ENCODE results near the gene PSMG2. TPM values are rescaled to one million over a fixed set of nuclear protein-coding genes. Genes with fewer than 3 reads are reported as not detected.

PSMG2 gene
- total and polyA plus RNA-seq, 10 of the 15 experiments (the other 5 are each of a cell fraction or from before 2014, with no cell fraction given), result 88.5 to 268 (median 116) TPM

DNA sequence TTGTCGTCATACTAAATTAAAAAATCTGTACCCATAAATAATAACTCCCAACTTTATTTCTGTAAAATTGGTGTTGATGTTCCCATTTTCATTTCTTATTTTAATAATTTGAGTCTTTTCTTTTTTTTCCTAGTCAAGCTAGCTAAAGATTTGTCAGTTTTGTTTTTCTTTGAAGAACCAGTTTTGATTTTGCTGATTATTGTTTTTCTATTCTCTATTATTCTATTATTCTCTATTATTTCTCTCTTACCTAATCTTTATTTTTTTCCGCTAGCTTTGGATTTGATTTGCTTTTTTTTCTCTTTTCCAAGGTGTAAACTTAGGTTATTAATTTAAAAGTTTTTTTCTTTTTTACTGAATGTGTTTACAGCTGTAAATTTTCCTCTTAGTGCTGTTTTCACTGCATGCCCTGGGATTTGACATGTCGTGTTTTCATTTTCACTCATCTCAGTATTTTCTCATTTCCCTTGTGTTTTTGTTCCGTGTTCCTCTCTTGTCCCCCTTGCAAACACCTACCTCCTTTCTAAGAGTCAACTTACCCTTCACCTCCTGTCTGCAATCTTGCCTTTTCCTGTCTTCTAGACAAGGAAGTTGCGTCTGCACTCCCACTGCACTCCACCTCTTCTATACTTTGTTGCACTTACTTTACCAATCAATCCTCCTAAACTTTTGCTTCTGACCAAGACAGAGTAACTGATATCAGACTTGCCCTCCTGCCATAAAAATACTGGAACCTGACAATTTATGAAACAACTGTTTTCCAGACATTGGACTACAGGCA, 18.8 kb downstream of the PSMG2 start (continued):
- TF ChIP-seq, protein P1, sequence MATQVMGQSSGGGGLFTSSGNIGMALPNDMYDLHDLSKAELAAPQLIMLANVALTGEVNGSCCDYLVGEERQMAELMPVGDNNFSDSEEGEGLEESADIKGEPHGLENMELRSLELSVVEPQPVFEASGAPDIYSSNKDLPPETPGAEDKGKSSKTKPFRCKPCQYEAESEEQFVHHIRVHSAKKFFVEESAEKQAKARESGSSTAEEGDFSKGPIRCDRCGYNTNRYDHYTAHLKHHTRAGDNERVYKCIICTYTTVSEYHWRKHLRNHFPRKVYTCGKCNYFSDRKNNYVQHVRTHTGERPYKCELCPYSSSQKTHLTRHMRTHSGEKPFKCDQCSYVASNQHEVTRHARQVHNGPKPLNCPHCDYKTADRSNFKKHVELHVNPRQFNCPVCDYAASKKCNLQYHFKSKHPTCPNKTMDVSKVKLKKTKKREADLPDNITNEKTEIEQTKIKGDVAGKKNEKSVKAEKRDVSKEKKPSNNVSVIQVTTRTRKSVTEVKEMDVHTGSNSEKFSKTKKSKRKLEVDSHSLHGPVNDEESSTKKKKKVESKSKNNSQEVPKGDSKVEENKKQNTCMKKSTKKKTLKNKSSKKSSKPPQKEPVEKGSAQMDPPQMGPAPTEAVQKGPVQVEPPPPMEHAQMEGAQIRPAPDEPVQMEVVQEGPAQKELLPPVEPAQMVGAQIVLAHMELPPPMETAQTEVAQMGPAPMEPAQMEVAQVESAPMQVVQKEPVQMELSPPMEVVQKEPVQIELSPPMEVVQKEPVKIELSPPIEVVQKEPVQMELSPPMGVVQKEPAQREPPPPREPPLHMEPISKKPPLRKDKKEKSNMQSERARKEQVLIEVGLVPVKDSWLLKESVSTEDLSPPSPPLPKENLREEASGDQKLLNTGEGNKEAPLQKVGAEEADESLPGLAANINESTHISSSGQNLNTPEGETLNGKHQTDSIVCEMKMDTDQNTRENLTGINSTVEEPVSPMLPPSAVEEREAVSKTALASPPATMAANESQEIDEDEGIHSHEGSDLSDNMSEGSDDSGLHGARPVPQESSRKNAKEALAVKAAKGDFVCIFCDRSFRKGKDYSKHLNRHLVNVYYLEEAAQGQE (IDR thresholded peaks at IDR 0.05; ENCODE audit: low read depth, low read length), result no peak

DNA sequence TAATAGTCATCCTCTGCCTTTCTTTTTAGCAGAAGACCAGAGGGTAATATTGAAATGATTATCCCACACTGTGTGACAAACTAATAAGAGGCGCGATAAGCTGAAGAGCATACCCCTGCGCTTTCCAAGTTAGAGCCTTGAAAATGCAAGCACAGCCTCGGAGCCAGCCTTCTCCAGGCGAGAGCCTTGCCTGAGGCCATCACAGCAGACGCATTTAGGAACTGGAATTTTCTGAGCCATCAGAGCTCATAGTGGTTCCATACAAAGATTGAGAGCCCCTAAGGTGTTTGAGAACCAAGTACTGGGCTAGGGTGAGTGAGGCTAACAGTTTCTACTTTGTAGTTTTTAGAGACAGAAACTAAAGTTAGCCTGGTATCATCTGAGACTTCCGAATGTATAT, 19.9 kb downstream of the PSMG2 start:
- no peak overlapping the region for H3K9ac ChIP-seq (ENCODE audit: control insufficient read depth, insufficient read depth, low read length)
- 95% methylated on average over 7 of the region's 7 CpGs for WGBS (ENCODE audit: insufficient coverage, insufficient replicate concordance, low lambda C conversion rate, missing lambda C conversion rate)

More for the DNA sequence above, 19.9 kb downstream of the PSMG2 start:
- in situ Hi-C loops (cut with MboI) (no loop called here), intact Hi-C loops (cut with micrococcal nuclease; ENCODE audit: unreplicated experiment) (loop anchor here (10.0 kb wide), 1 partner anchor 432 kb away; no protein-coding TSS in a partner anchor)
- Histone ChIP-seq H3K27ac (ENCODE audit: control insufficient read depth, insufficient read depth) (no peak overlapping the region), H3K4me2 (ENCODE audit: control insufficient read depth, insufficient read depth) (no peak overlapping the region), H3K9me3 (replicated peaks; ENCODE audit: control insufficient read depth, insufficient read depth, low read length) (no peaks in the 10 kb centered on the region), H2AFZ (ENCODE audit: control insufficient read depth, low read depth, low read length) (no peak overlapping the region), H3K27me3 (replicated peaks in 1 of 2; ENCODE audit: control insufficient read depth in 2 of 2, insufficient read depth in 2 of 2, low read length in 1 of 2) (no peaks in the 10 kb centered on the region), H3K36me3 (ENCODE audit: control insufficient read depth in 2 of 2, insufficient read depth in 2 of 2, low read length in 1 of 2) (peaks cover 5 to 40% of the 10 kb centered on the region in 2 experiments), H3K79me2 (ENCODE audit: control insufficient read depth, insufficient read depth, low read length) (no peaks in the 10 kb centered on the region), H3K4me1 (ENCODE audit: control insufficient read depth, insufficient read depth, low read length) (no peaks in the 10 kb centered on the region), H3K4me3 (no peak overlapping the region), H4K20me1 (ENCODE audit: control insufficient read depth, insufficient read depth) (no peaks in the 10 kb centered on the region)
- RAD21 ChIA-PET (ENCODE audit: unreplicated experiment), result interaction anchor here (1.4 to 4.7 kb wide), 2 partner anchors 212 to 437 kb away, joined by 5 to 18 read pairs; no protein-coding TSS in a partner anchor
- no peak for FAIRE-seq
- TF ChIP-seq MXI1 (IDR thresholded peaks at IDR 0.05; ENCODE audit: low read depth, low read length) (no peak), ESRRA (IDR thresholded peaks at IDR 0.05; ENCODE audit: low read length) (no peak), PAX5 (IDR thresholded peaks at IDR 0.05; ENCODE audit: borderline replicate concordance, low read depth, low read length) (no peak), JUNB (IDR thresholded peaks at IDR 0.05) (no peak), NR2F1 (conservative IDR thresholded peaks at IDR 0.05) (no peak)
- POLR2A ChIA-PET, result no interaction called here
- CTCF ChIA-PET, result interaction anchor here (1.1 to 6.1 kb wide), 5 partner anchors 15 to 221 kb away, joined by 3 to 70 read pairs (median 4); no protein-coding TSS in a partner anchor
- SMC1A ChIA-PET (ENCODE audit: uncharacterized antibody, unreplicated experiment), result interaction anchor here (0.8 to 2.6 kb wide), 4 partner anchors 19 to 212 kb away, joined by 3 to 18 read pairs (median 4); no protein-coding TSS in a partner anchor
- no peak for ATAC-seq
- no TSS peak for BruUV-seq (replicated peaks)
- DNase-seq (ENCODE audit: low read depth, low spot score), result no peak
